ENCODE data around the gene LHX3.

The LHX3 gene

DNA sequence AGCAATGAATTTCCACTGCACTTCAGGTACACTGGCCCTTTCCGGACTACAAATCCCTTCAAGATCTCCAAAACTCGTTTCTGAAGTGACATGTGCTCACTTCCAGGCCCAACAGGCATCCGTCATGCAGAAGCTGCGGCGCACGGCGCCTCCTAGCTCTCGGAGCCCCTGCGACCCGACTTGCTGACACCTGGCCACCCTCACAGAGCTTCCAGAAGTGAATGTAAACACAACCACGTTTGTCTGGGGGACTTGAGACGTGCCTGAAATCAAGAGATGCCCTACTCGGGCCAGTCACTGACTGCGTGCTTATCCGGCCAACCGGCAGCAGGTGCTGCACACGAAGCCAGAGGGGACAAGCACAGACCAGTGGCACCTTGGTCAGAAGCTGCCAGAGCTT is 4.9 kb upstream of the LHX3 start:
- DNase-seq: no peak
- no peak overlapping the region for H3K4me3 ChIP-seq (ENCODE audit: low read depth, low read length)
- peaks cover 1% of the 10 kb centered on the region for H3K27me3 ChIP-seq (replicated peaks)
- peaks cover 11% of the 10 kb centered on the region for H3K36me3 ChIP-seq (replicated peaks)
- no peak overlapping the region for H3K27ac ChIP-seq
- TF ChIP-seq CTCF (IDR thresholded peaks at IDR 0.05; ENCODE audit: low read depth, low read length, missing control alignments): no peak
- in situ Hi-C loops (cut with HindIII; ENCODE audit: low pct_ligation_motif_present, low sequenced_read_pairs): no loop called here

DNA sequence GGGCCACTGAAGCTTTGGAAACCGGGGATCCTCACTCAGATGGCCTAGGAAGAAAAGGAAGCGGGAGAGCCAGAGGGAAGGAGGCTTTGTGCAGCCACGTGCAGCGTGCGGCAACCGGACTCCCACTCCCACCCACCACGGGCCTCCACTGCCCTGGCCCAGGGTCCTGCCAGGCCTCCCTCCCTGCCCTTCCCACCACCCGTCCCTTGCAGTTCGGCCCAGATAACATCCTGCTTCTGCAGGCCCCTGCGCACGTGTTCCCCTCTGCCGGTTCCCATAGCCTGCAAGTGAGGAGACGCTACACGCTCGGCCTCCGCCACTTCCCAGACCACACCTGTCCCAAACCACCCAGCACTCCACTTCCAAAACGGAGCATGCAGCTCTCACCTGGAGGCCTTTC is 4.3 kb upstream of the LHX3 start:
- no peak for DNase-seq
- H3K27ac ChIP-seq: no peak overlapping the region
- no peak overlapping the region for H3K4me3 ChIP-seq (ENCODE audit: low read depth, low read length)
- in situ Hi-C loops (cut with HindIII; ENCODE audit: low pct_ligation_motif_present, low sequenced_read_pairs): no loop called here
- H3K27me3 ChIP-seq (replicated peaks): peaks cover 7% of the 10 kb centered on the region
- H3K36me3 ChIP-seq (replicated peaks): peaks cover 6% of the 10 kb centered on the region
- no peak for TF ChIP-seq CTCF (IDR thresholded peaks at IDR 0.05; ENCODE audit: low read depth, low read length, missing control alignments)

- no peak overlapping the region for H3K27ac ChIP-seq
- H3K4me3 ChIP-seq (ENCODE audit: low read depth, low read length): no peak overlapping the region
- in situ Hi-C loops (cut with HindIII; ENCODE audit: low pct_ligation_motif_present, low sequenced_read_pairs): no loop called here
- TF ChIP-seq CTCF (IDR thresholded peaks at IDR 0.05; ENCODE audit: low read depth, low read length, missing control alignments): no peak
- H3K36me3 ChIP-seq (replicated peaks): peaks cover 2% of the 10 kb centered on the region
- DNase-seq: no peak
- peaks cover 12% of the 10 kb centered on the region for H3K27me3 ChIP-seq (replicated peaks)
Observed at GRCh38 chr9:136208675-136209074, 3.7 kb upstream of the LHX3 start.

DNA sequence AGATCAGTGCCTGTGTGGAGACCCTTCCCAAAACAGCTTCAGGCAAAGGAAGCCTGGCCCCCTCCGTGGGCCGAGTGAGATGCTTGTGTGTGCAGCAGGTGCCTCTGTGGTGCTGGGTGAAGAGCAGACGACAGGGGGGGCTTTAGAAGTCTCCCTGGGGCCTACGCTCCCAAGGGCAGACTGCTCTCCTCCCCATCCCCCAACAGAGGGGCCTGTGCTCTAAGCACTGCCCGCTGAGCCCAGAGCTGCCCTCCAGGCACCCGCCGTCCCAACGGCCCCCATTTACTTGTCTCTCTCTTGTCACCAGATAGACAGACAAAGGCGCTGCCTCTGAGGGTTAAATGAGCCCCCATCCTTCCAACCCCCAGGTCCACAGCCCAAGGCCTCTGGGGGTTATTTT is 2.7 kb upstream of the LHX3 start:
- Histone ChIP-seq H3K36me3 (replicated peaks) (no peaks in the 10 kb centered on the region), H3K27ac (no peak overlapping the region), H3K4me3 (ENCODE audit: low read depth, low read length) (no peak overlapping the region), H3K27me3 (replicated peaks) (peaks cover 21% of the 10 kb centered on the region)
- DNase-seq: no peak
- in situ Hi-C loops (cut with HindIII; ENCODE audit: low pct_ligation_motif_present, low sequenced_read_pairs): no loop called here
- TF ChIP-seq CTCF (IDR thresholded peaks at IDR 0.05; ENCODE audit: low read depth, low read length, missing control alignments): no peak

DNA sequence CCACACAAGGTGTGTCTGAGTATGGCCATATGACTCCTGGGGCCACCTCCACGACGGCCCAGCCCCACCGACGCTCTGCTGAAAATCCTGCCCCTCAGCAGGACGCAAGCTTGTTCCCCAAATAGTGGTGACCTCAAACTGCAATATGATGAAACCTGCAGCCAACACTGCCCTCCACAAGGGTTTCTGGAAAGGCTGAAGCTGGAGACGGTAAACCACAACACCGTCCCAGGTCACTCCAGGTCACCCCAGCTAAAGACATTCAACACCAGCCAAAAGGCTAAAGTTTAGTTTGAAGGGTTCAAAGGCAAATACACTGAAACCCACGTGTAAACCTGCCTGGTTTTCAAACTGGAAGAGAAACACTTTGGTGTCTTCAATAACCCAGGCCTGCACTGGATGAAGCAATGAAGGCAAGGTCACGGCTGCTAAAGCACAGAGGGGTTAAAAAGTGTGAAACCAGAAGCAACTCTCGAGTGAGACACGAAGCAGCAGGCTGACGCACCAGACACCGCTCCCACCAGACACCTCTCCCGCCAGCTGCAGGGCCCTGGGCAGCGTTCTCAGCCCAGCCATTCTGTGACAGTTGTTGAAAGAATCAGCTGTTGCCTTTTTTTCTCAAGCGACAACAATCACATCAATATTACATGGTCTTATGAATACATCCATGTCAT is 1.8 kb upstream of the LHX3 start:
- no peak for TF ChIP-seq CTCF (IDR thresholded peaks at IDR 0.05; ENCODE audit: low read depth, low read length, missing control alignments)
- Histone ChIP-seq H3K4me3 (ENCODE audit: low read depth, low read length) (no peak overlapping the region), H3K27me3 (replicated peaks) (peaks cover 30% of the 10 kb centered on the region), H3K36me3 (replicated peaks) (no peaks in the 10 kb centered on the region), H3K27ac (no peak overlapping the region)
- no peak for DNase-seq
- in situ Hi-C loops (cut with HindIII; ENCODE audit: low pct_ligation_motif_present, low sequenced_read_pairs): no loop called here

- no peak for TF ChIP-seq CTCF (IDR thresholded peaks at IDR 0.05; ENCODE audit: low read depth, low read length, missing control alignments)
- Histone ChIP-seq H3K36me3 (replicated peaks) (no peaks in the 10 kb centered on the region), H3K4me3 (ENCODE audit: low read depth, low read length) (no peak overlapping the region), H3K27me3 (replicated peaks) (peaks cover 41% of the 10 kb centered on the region), H3K27ac (no peak overlapping the region)
- in situ Hi-C loops (cut with HindIII; ENCODE audit: low pct_ligation_motif_present, low sequenced_read_pairs): no loop called here
- DNase-seq: no peak
Observed at GRCh38 chr9:136205707-136205992, 722 bp upstream of the LHX3 start.
